KMS-11 (cell line): ENCODE results near the gene LCP1.

Source experiments
- H2AFZ ChIP-seq: fragments of 200-600 bp; sonication (generic); 2 replicates; pipeline ENCODE4 v1.6.1; 2016; ENCODE audit warnings: antibody characterized with exemption, mixed run types, low read depth
- H3K27ac ChIP-seq: fragments of 200-600 bp; sonication (generic); 2 replicates; pipeline ENCODE4 v1.6.1; 2016; ENCODE audit warnings: mild to moderate bottlenecking, mixed run types
- H3K27me3 ChIP-seq: fragments of 200-600 bp; sonication (generic); 2 replicates; pipeline ENCODE4 v1.6.1; 2017; ENCODE audit warnings: mild to moderate bottlenecking, low read depth, mixed run types, moderate library complexity; ENCODE audit not compliant: insufficient read depth
- H3K36me3 ChIP-seq: fragments of 200-600 bp; sonication (generic); 2 replicates; pipeline ENCODE4 v1.6.1; 2017; ENCODE audit warnings: mild to moderate bottlenecking, mixed run types; ENCODE audit not compliant: insufficient read depth
- H3K4me1 ChIP-seq: fragments of 200-600 bp; sonication (generic); 2 replicates; pipeline ENCODE4 v1.6.1; 2016; ENCODE audit warnings: mild to moderate bottlenecking, low read depth, mixed run types; ENCODE audit not compliant: poor library complexity, severe bottlenecking
- H3K4me2 ChIP-seq: fragments of 200-600 bp; sonication (generic); 2 replicates; pipeline ENCODE4 v1.7.0; 2016; ENCODE audit warnings: mild to moderate bottlenecking, mixed run types
- H3K4me3 ChIP-seq: fragments of 200-600 bp; sonication (generic); IDR thresholded peaks from 2 replicates; pipeline ENCODE4 v1.6.1; 2017; ENCODE audit warnings: low read depth, low read length, mixed read lengths; ENCODE audit not compliant: insufficient read depth
- H3K79me2 ChIP-seq: fragments of 200-600 bp; sonication (generic); 2 replicates; pipeline ENCODE4 v1.6.1; 2016; ENCODE audit warnings: low read depth, mixed run types; ENCODE audit not compliant: insufficient read depth
- H3K9ac ChIP-seq: fragments of 200-600 bp; sonication (generic); 2 replicates; pipeline ENCODE4 v1.6.1; 2016; ENCODE audit warnings: mild to moderate bottlenecking, mixed run types
- H4K20me1 ChIP-seq: fragments of 200-600 bp; sonication (generic); 2 replicates; pipeline ENCODE4 v1.6.1; 2016; ENCODE audit warnings: mild to moderate bottlenecking, mixed run types; ENCODE audit not compliant: insufficient read depth
- CTCF ChIP-seq: fragments of 200-600 bp; sonication (generic); conservative IDR thresholded peaks from 2 replicates; pipeline ENCODE4 v1.6.1; 2017; ENCODE audit warnings: low read depth, mild to moderate bottlenecking, antibody characterized with exemption, low read length, moderate library complexity, mixed read lengths

Gene LCP1

DNA sequence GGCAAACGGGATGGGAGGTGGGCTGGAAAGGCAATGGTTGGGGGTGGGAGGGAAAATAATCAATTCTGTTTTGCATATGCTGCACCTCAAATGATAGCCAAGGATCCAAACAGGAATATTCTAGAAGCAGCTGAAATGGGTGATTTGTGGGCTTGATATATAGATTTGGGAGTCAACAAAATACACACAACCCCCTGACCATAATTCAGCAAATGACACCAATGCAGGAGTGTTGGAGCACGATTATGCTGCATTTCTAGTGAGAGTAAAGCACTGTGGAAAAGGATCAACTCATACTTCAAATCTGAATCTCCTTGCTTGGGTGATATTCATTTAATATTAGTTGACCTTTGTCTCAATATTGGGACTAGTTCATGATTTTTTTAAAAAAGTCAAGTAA, 36.0 kb downstream of the LCP1 start:
- Histone ChIP-seq H3K79me2 (no peaks in the 10 kb centered on the region), H3K27me3 (no peaks in the 10 kb centered on the region), H3K27ac (no peak overlapping the region), H4K20me1 (no peaks in the 10 kb centered on the region), H3K9ac (no peak overlapping the region), H3K4me1 (peaks cover 16% of the 10 kb centered on the region), H3K36me3 (no peaks in the 10 kb centered on the region), H3K4me3 (no peak overlapping the region), H3K4me2 (no peak overlapping the region), H2AFZ (no peak overlapping the region)
- no peak for TF ChIP-seq CTCF

DNA sequence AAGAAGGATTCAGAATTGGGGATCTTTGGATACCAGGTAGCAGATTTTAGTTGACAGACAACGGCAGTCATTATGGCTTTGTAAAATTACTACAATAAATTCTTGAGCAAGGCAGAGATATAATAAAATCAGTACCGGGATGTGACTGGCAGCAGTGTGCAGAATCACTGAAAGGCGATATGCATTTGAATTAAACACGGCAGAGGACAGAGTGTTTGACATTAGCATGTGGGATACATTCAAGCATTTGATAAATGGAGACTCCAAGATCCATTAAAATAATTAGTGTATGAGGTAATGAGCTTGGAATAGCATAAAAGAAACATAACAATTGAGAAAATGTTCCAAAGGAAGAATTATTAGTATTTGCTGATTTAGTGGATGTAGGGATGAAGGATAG, 36.8 kb downstream of the LCP1 start:
- Histone ChIP-seq H3K4me2 (no peak overlapping the region), H3K27ac (no peak overlapping the region), H3K4me3 (no peak overlapping the region), H3K4me1 (peaks cover 16% of the 10 kb centered on the region), H2AFZ (no peak overlapping the region), H3K36me3 (no peaks in the 10 kb centered on the region), H3K79me2 (no peaks in the 10 kb centered on the region), H3K27me3 (no peaks in the 10 kb centered on the region), H3K9ac (no peak overlapping the region), H4K20me1 (no peaks in the 10 kb centered on the region)
- no peak for TF ChIP-seq CTCF

DNA sequence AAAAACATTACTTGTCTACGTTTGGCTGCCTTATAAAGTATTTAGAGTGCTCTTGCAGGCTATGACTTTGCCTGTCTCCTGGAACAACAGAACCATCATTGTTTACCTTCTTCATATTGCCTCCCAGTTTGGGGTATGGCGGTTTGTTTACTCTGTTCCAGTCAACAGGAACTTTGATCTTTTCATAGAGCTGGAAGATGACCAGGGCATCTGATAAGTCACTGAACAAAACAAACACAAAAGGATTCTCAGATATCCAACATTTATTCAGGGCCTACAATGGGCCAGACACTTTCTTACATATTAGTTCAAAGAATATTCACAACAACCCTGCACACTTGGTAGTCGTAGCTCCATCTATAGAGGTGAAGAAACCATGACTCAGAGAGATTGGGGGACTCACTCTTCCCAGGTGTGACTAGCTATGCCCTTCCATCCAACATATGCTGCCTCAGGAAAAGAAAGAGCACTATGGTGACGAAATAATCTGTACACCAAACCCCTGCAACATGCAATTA, 38.7 kb downstream of the LCP1 start:
- H4K20me1 ChIP-seq: no peaks in the 10 kb centered on the region
- no peak overlapping the region for H3K4me3 ChIP-seq
- H2AFZ ChIP-seq: no peak overlapping the region
- no peak overlapping the region for H3K4me2 ChIP-seq
- no peak overlapping the region for H3K9ac ChIP-seq
- H3K36me3 ChIP-seq: no peaks in the 10 kb centered on the region
- H3K27me3 ChIP-seq: no peaks in the 10 kb centered on the region
- TF ChIP-seq CTCF: no peak
- H3K79me2 ChIP-seq: no peaks in the 10 kb centered on the region
- H3K27ac ChIP-seq: no peak overlapping the region
- H3K4me1 ChIP-seq: no peaks in the 10 kb centered on the region

DNA sequence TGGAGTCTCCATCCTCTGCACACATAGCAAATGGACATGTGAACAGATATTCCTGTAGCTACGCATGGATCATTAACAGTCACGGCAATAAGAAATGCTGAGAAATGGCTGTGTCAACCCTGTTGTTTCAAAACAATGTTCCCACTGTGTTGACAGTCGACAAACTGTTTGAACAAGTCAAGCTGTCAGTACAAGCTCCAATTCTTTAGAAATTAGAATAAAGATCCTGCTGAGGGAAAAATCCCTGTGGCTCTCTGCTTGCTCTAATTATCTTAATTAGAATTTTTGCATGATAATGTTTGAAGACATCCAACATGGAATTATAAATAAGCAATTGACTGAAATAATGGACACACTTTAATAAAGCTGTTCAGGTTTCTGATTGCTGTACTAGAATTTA, 39.2 kb downstream of the LCP1 start:
- Histone ChIP-seq H3K79me2 (no peaks in the 10 kb centered on the region), H3K27ac (no peak overlapping the region), H3K27me3 (no peaks in the 10 kb centered on the region), H3K4me3 (no peak overlapping the region), H3K4me2 (no peak overlapping the region), H3K4me1 (no peaks in the 10 kb centered on the region), H3K36me3 (no peaks in the 10 kb centered on the region), H2AFZ (no peak overlapping the region), H4K20me1 (no peaks in the 10 kb centered on the region), H3K9ac (no peak overlapping the region)
- no peak for TF ChIP-seq CTCF
